Liver (tissue), 3 donors: ENCODE results near the gene RNU1-2.
"Not testable (repeated sequence)": the region's sequence is repeated elsewhere in the genome, so short reads cannot be mapped to it uniquely, and the experiment has no call there.

Source experiments
- CTCF ChIP-seq: fragments of 150-350 bp; IDR thresholded peaks from 2 replicates; pipeline ENCODE4 v1.5.1; 2017; ENCODE audit warnings: improper control_type of control experiment, low read depth, low read length; ENCODE audit not compliant: missing input control
- NR2F2 ChIP-seq: IDR thresholded peaks from 2 replicates; pipeline ENCODE4 v1.6.1; 2016; ENCODE audit warnings: antibody characterized with exemption
- REST ChIP-seq: IDR thresholded peaks from 2 replicates; pipeline ENCODE4 v1.6.1; 2016; ENCODE audit warnings: antibody characterized with exemption, mild to moderate bottlenecking
- ZBTB33 ChIP-seq: IDR thresholded peaks from 2 replicates; pipeline ENCODE4 v1.6.1; 2016; ENCODE audit warnings: antibody characterized with exemption
- donor health status: healthy.
- donor health status: healthy.

GRCh38 chr1:16916036-16916880, 20.5 kb downstream of the RNU1-2 start:
- TF ChIP-seq CTCF, ZBTB33, REST, NR2F2: not testable (repeated sequence)
